SK-N-SH treated with all-trans-retinoic acid at 6 μM for 48 hours (cell line): Measurements from ENCODE around the gene TPPP.

Experiments
- ATAC-seq: fragments of 200-7000 bp; cut with Tn5 transposase; 3 replicates; pipeline ENCODE4 v1.9.1; 2020; ENCODE audit warnings: mild to moderate bottlenecking, moderate library complexity
- BACH2 ChIP-seq: fragments of 250-450 bp; sonication (Bioruptor Pico); IDR thresholded peaks from 2 replicates; pipeline ENCODE4 v1.9.0; 2021; ENCODE audit warnings: mild to moderate bottlenecking, borderline replicate concordance
- CREB5 ChIP-seq: fragments of 250-450 bp; sonication (Bioruptor Pico); IDR thresholded peaks from 2 replicates; pipeline ENCODE4 v1.5.1; 2020; ENCODE audit warnings: low read depth, mild to moderate bottlenecking, moderate library complexity
- CSDC2 ChIP-seq: fragments of 250-450 bp; sonication (Bioruptor Pico); IDR thresholded peaks from 2 replicates; pipeline ENCODE4 v1.5.0; 2020; ENCODE audit warnings: mild to moderate bottlenecking, moderate library complexity
- CSRNP3 ChIP-seq: fragments of 250-450 bp; sonication (Bioruptor Pico); IDR thresholded peaks from 2 replicates; pipeline ENCODE4 v1.5.1; 2021; ENCODE audit warnings: mild to moderate bottlenecking, moderate library complexity
- GLIS3 ChIP-seq: fragments of 250-450 bp; sonication (Bioruptor Pico); IDR thresholded peaks from 2 replicates; pipeline ENCODE4 v1.5.0; 2020; ENCODE audit warnings: mild to moderate bottlenecking, moderate library complexity
- ISL1 ChIP-seq: fragments of 250-450 bp; sonication (Bioruptor Pico); IDR thresholded peaks from 2 replicates; pipeline ENCODE4 v2.1.2; 2022; ENCODE audit warnings: mild to moderate bottlenecking, moderate library complexity
- OSR1 ChIP-seq: fragments of 250-450 bp; sonication (Bioruptor Pico); IDR thresholded peaks from 2 replicates; pipeline ENCODE4 v1.8.0; 2022; ENCODE audit warnings: moderate library complexity, mild to moderate bottlenecking, inconsistent platforms
- POU6F1 ChIP-seq: fragments of 250-450 bp; sonication (Bioruptor Pico); IDR thresholded peaks from 2 replicates; pipeline ENCODE4 v1.8.0; 2021; ENCODE audit warnings: low read depth, mild to moderate bottlenecking, moderate library complexity, borderline replicate concordance
- PPARA ChIP-seq: fragments of 250-450 bp; sonication (Bioruptor Pico); IDR thresholded peaks from 2 replicates; pipeline ENCODE4 v1.5.0; 2020; ENCODE audit warnings: mild to moderate bottlenecking, borderline replicate concordance
- SNAI2 ChIP-seq: fragments of 250-450 bp; sonication (Bioruptor Pico); IDR thresholded peaks from 2 replicates; pipeline ENCODE4 v1.5.0; 2020; ENCODE audit warnings: mild to moderate bottlenecking, moderate library complexity
- TOX ChIP-seq: fragments of 250-450 bp; sonication (Bioruptor Pico); IDR thresholded peaks from 2 replicates; pipeline ENCODE4 v1.8.0; 2021; ENCODE audit warnings: mild to moderate bottlenecking, moderate library complexity, borderline replicate concordance
- TSHZ2 ChIP-seq: fragments of 250-450 bp; sonication (Bioruptor Pico); IDR thresholded peaks from 2 replicates; pipeline ENCODE4 v1.5.0; 2020; ENCODE audit warnings: mild to moderate bottlenecking, moderate library complexity
- ZC3H10 ChIP-seq: fragments of 250-450 bp; sonication (Bioruptor Pico); IDR thresholded peaks from 2 replicates; pipeline ENCODE4 v1.5.1; 2021; ENCODE audit warnings: mild to moderate bottlenecking, moderate library complexity
- ZFP3 ChIP-seq: fragments of 250-450 bp; sonication (Bioruptor Pico); IDR thresholded peaks from 2 replicates; pipeline ENCODE4 v1.5.0; 2020; ENCODE audit warnings: mild to moderate bottlenecking, moderate library complexity
- ZNF565 ChIP-seq: fragments of 450-650 bp; formaldehyde crosslinking; conservative IDR thresholded peaks from 2 replicates; pipeline ENCODE4 v1.5.0; 2020; ENCODE audit warnings: low read depth, mild to moderate bottlenecking, moderate library complexity
- ZNF70 ChIP-seq: fragments of 450-650 bp; formaldehyde crosslinking; IDR thresholded peaks from 2 replicates; pipeline ENCODE4 v1.5.0; 2020; ENCODE audit warnings: mild to moderate bottlenecking, moderate library complexity
- ZNF8 ChIP-seq: fragments of 450-650 bp; formaldehyde crosslinking; IDR thresholded peaks from 2 replicates; pipeline ENCODE4 v1.5.0; 2020; ENCODE audit warnings: mild to moderate bottlenecking, moderate library complexity

TPPP gene

GRCh38 chr5:647311-647710 is 45.8 kb downstream of the TPPP start:
- no peak for ATAC-seq
- TF ChIP-seq OSR1 (CRISPR knock-in tag) (no peak), CSDC2 (CRISPR knock-in tag) (no peak), ISL1 (CRISPR knock-in tag) (no peak), CREB5 (CRISPR knock-in tag) (no peak), ZNF565 (CRISPR knock-in tag) (no peak), TSHZ2 (CRISPR knock-in tag) (no peak), TOX (CRISPR knock-in tag) (no peak)

GRCh38 chr5:646396-647201 is 46.6 kb downstream of the TPPP start:
- no peak for TF ChIP-seq SNAI2
- TF ChIP-seq PPARA (CRISPR knock-in tag), result no peak
- TF ChIP-seq TSHZ2 (CRISPR knock-in tag), result no peak
- TF ChIP-seq GLIS3 (CRISPR knock-in tag), result no peak
- no peak for TF ChIP-seq ZNF70 (CRISPR knock-in tag)
- TF ChIP-seq CREB5 (CRISPR knock-in tag), result no peak
- TF ChIP-seq POU6F1 (CRISPR knock-in tag), result no peak
- TF ChIP-seq, all 23 proteins: peak for 0
- no peak for ATAC-seq

GRCh38 chr5:645421-645820 is 47.7 kb downstream of the TPPP start:
- no peak for ATAC-seq
- TF ChIP-seq ZFP3 (CRISPR knock-in tag) (no peak), ZNF8 (no peak), TOX (CRISPR knock-in tag) (no peak), SNAI2 (no peak), ISL1 (CRISPR knock-in tag) (no peak), GLIS3 (CRISPR knock-in tag) (no peak)

- no peak for TF ChIP-seq BACH2 (CRISPR knock-in tag)
- TF ChIP-seq CSRNP3 (CRISPR knock-in tag), result no peak
- TF ChIP-seq ZC3H10 (CRISPR knock-in tag), result no peak
- TF ChIP-seq OSR1 (CRISPR knock-in tag), result no peak
- no peak for TF ChIP-seq SNAI2
- TF ChIP-seq PPARA (CRISPR knock-in tag), result no peak
- TF ChIP-seq ISL1 (CRISPR knock-in tag), result no peak
- no peak for TF ChIP-seq CSDC2 (CRISPR knock-in tag)
- TF ChIP-seq ZNF70 (CRISPR knock-in tag), result no peak
- TF ChIP-seq GLIS3 (CRISPR knock-in tag), result no peak
- TF ChIP-seq ZFP3 (CRISPR knock-in tag), result no peak
- ATAC-seq, result no peak
Observed at GRCh38 chr5:644971-645370, 48.2 kb downstream of the TPPP start.
